Jurkat, Clone E6-1 (cell line): Measurements from ENCODE around the gene KCNH4.
A peak's percentile ranks its signal among the peaks of the same experiment; 100 is the strongest.
"Not testable (repeated sequence)": the region's sequence is repeated elsewhere in the genome, so short reads cannot be mapped to it uniquely, and the experiment has no call there.

Experiments used
- DNase-seq: peaks from one replicate; pipeline ENCODE4 v3.0.0-alpha.2; 2011; ENCODE audit warnings: low read depth, low spot score
- H3K4me3 ChIP-seq: 2 replicates; pipeline ENCODE4 v1.5.1; 2011; ENCODE audit warnings: mild to moderate bottlenecking, low read length, control low read depth, moderate library complexity

The KCNH4 gene

GRCh38 chr17:42153919-42154742, 26.8 kb downstream of the KCNH4 start:
- no peak for DNase-seq
- peak overlapping the region; percentile 99 for H3K4me3 ChIP-seq

- no peak overlapping the region for H3K4me3 ChIP-seq
- no peak for DNase-seq
Observed at GRCh38 chr17:42146911-42147607, 33.9 kb downstream of the KCNH4 start.

- DNase-seq, H3K4me3 ChIP-seq: not testable (repeated sequence)
Observed at GRCh38 chr17:42143138-42143537, 37.8 kb downstream of the KCNH4 start.

GRCh38 chr17:42142371-42142896, 38.5 kb downstream of the KCNH4 start:
- H3K4me3 ChIP-seq: no peak overlapping the region
- DNase-seq: no peak

- H3K4me3 ChIP-seq: no peak overlapping the region
- DNase-seq: no peak
Observed at GRCh38 chr17:42141382-42141781, 39.6 kb downstream of the KCNH4 start.

- DNase-seq, H3K4me3 ChIP-seq: not testable (repeated sequence)
Observed at GRCh38 chr17:42140690-42141089, 40.3 kb downstream of the KCNH4 start.

GRCh38 chr17:42138749-42139492, 42.0 kb downstream of the KCNH4 start:
- no peak for DNase-seq
- no peak overlapping the region for H3K4me3 ChIP-seq

- no peak for DNase-seq
- no peak overlapping the region for H3K4me3 ChIP-seq
Observed at GRCh38 chr17:42136654-42137051, 44.3 kb downstream of the KCNH4 start.

GRCh38 chr17:42135664-42136653, 45.0 kb downstream of the KCNH4 start:
- DNase-seq: no peak

GRCh38 chr17:42135151-42135550, 45.8 kb downstream of the KCNH4 start:
- no peak overlapping the region for H3K4me3 ChIP-seq
- DNase-seq: no peak

More at GRCh38 chr17:42135664-42136653, 45.0 kb downstream of the KCNH4 start:
- no peak overlapping the region for H3K4me3 ChIP-seq

GRCh38 chr17:42133461-42134041, 47.4 kb downstream of the KCNH4 start:
- H3K4me3 ChIP-seq: no peak overlapping the region
- peak; percentile 92 for DNase-seq

GRCh38 chr17:42132941-42133340, 48.0 kb downstream of the KCNH4 start:
- H3K4me3 ChIP-seq: no peak overlapping the region
- DNase-seq: peak; percentile 51

- no peak for DNase-seq
- H3K4me3 ChIP-seq: no peak overlapping the region
Observed at GRCh38 chr17:42131981-42132432, 48.9 kb downstream of the KCNH4 start.

GRCh38 chr17:42131232-42131631, 49.7 kb downstream of the KCNH4 start:
- DNase-seq: no peak
- H3K4me3 ChIP-seq: no peak overlapping the region

GRCh38 chr17:42130310-42130936, 50.5 kb downstream of the KCNH4 start:
- no peak overlapping the region for H3K4me3 ChIP-seq
- no peak for DNase-seq

GRCh38 chr17:42129109-42129837, 51.7 kb downstream of the KCNH4 start:
- no peak for DNase-seq
- H3K4me3 ChIP-seq: no peak overlapping the region

- DNase-seq: no peak
Observed at GRCh38 chr17:42127414-42127813, 53.5 kb downstream of the KCNH4 start.

More at GRCh38 chr17:42127414-42127813, 53.5 kb downstream of the KCNH4 start:
- H3K4me3 ChIP-seq: no peak overlapping the region
